ENCODE data around the gene MYZAP.

DNA sequence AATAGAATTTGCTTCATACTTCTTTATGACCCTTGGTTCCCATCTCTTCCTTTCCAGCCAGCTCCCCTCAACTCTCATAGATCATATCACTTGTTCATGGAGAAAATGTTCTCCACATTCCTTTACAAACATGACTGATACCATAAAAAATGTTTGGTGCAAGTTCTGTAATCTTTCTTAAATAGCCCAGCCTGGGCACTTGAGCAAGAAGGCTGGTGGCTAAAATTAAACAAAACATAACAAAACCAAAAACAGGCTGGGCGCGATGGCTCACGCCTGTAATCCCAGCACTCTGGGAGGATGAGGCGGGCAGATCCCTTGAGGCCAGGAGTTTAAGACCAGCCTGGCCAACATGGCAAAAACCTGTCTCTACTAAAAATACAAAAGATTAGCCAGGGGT lies 105.9 kb downstream of the MYZAP start:
- no peak for TF ChIP-seq JUND (IDR thresholded peaks at IDR 0.05; ENCODE audit: borderline replicate concordance, low read depth, low read length)
- TF ChIP-seq JUND (tag; IDR thresholded peaks at IDR 0.05; ENCODE audit: borderline replicate concordance, low read depth, low read length), result no peak
- TF ChIP-seq E2F3 (CRISPR knock-in tag; IDR thresholded peaks at IDR 0.05), result no peak
- TF ChIP-seq, protein P1, sequence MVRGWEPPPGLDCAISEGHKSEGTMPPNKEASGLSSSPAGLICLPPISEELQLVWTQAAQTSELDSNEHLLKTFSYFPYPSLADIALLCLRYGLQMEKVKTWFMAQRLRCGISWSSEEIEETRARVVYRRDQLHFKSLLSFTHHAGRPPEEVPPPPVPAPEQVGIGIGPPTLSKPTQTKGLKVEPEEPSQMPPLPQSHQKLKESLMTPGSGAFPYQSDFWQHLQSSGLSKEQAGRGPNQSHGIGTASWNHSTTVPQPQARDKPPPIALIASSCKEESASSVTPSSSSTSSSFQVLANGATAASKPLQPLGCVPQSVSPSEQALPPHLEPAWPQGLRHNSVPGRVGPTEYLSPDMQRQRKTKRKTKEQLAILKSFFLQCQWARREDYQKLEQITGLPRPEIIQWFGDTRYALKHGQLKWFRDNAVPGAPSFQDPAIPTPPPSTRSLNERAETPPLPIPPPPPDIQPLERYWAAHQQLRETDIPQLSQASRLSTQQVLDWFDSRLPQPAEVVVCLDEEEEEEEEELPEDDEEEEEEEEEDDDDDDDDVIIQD (CRISPR knock-in tag; IDR thresholded peaks at IDR 0.05), result no peak
- TF ChIP-seq, protein P2, sequence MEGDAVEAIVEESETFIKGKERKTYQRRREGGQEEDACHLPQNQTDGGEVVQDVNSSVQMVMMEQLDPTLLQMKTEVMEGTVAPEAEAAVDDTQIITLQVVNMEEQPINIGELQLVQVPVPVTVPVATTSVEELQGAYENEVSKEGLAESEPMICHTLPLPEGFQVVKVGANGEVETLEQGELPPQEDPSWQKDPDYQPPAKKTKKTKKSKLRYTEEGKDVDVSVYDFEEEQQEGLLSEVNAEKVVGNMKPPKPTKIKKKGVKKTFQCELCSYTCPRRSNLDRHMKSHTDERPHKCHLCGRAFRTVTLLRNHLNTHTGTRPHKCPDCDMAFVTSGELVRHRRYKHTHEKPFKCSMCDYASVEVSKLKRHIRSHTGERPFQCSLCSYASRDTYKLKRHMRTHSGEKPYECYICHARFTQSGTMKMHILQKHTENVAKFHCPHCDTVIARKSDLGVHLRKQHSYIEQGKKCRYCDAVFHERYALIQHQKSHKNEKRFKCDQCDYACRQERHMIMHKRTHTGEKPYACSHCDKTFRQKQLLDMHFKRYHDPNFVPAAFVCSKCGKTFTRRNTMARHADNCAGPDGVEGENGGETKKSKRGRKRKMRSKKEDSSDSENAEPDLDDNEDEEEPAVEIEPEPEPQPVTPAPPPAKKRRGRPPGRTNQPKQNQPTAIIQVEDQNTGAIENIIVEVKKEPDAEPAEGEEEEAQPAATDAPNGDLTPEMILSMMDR (IDR thresholded peaks at IDR 0.05 in 2 of 3, conservative IDR thresholded peaks at IDR 0.05 in 1 of 3; ENCODE audit: insufficient read depth in 2 of 3, low read depth in 1 of 3, low read length in 3 of 3), result no peak
- TF ChIP-seq EP300 (IDR thresholded peaks at IDR 0.05; ENCODE audit: low read length), result no peak
- TF ChIP-seq MCM5 (IDR thresholded peaks at IDR 0.05; ENCODE audit: low read depth), result no peak
- no peak for TF ChIP-seq ZNF263 (CRISPR knock-in tag; IDR thresholded peaks at IDR 0.05; ENCODE audit: borderline replicate concordance)
- TF ChIP-seq, protein P3, sequence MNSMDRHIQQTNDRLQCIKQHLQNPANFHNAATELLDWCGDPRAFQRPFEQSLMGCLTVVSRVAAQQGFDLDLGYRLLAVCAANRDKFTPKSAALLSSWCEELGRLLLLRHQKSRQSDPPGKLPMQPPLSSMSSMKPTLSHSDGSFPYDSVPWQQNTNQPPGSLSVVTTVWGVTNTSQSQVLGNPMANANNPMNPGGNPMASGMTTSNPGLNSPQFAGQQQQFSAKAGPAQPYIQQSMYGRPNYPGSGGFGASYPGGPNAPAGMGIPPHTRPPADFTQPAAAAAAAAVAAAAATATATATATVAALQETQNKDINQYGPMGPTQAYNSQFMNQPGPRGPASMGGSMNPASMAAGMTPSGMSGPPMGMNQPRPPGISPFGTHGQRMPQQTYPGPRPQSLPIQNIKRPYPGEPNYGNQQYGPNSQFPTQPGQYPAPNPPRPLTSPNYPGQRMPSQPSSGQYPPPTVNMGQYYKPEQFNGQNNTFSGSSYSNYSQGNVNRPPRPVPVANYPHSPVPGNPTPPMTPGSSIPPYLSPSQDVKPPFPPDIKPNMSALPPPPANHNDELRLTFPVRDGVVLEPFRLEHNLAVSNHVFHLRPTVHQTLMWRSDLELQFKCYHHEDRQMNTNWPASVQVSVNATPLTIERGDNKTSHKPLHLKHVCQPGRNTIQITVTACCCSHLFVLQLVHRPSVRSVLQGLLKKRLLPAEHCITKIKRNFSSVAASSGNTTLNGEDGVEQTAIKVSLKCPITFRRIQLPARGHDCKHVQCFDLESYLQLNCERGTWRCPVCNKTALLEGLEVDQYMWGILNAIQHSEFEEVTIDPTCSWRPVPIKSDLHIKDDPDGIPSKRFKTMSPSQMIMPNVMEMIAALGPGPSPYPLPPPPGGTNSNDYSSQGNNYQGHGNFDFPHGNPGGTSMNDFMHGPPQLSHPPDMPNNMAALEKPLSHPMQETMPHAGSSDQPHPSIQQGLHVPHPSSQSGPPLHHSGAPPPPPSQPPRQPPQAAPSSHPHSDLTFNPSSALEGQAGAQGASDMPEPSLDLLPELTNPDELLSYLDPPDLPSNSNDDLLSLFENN (IDR thresholded peaks at IDR 0.05; ENCODE audit: low read depth in 2 of 2, low read length in 2 of 2), result no peak
- no peak for TF ChIP-seq ARID2 (IDR thresholded peaks at IDR 0.05)
- no peak for TF ChIP-seq CREB1 (IDR thresholded peaks at IDR 0.05)
- no peak for TF ChIP-seq CREB1 (CRISPR knock-in tag; IDR thresholded peaks at IDR 0.05)
